Sigmoid colon (tissue), 4 donors: ENCODE results near the gene CD44.

Experiments used
- CTCF ChIP-seq, 4 experiments: fragments of 450-650 bp in 3 of 4; fragments of 200-600 bp in 1 of 4; IDR thresholded peaks; one replicate each; pipeline ENCODE4 v1.5.1; 2016 to 2019; ENCODE audit warnings: antibody characterized with exemption in 4 of 4, mild to moderate bottlenecking in 3 of 4, moderate library complexity in 2 of 4
- EP300 ChIP-seq, 4 donors: sonication (generic); formaldehyde crosslinking; IDR thresholded peaks; one replicate each; pipeline ENCODE4 v1.6.1; 2017; ENCODE audit warnings: antibody characterized with exemption in 4 of 4
- POLR2A ChIP-seq, 2 donors: fragments of 450-650 bp; IDR thresholded peaks; one replicate each; pipeline ENCODE4 v1.6.1; 2016; ENCODE audit warnings: antibody characterized with exemption in 2 of 2, mild to moderate bottlenecking in 2 of 2, moderate library complexity in 2 of 2
- POLR2AphosphoS5 ChIP-seq, 4 donors: sonication (generic); formaldehyde crosslinking; IDR thresholded peaks; one replicate each; pipeline ENCODE4 v1.6.1; 2017; ENCODE audit warnings: antibody characterized with exemption in 4 of 4

DNA sequence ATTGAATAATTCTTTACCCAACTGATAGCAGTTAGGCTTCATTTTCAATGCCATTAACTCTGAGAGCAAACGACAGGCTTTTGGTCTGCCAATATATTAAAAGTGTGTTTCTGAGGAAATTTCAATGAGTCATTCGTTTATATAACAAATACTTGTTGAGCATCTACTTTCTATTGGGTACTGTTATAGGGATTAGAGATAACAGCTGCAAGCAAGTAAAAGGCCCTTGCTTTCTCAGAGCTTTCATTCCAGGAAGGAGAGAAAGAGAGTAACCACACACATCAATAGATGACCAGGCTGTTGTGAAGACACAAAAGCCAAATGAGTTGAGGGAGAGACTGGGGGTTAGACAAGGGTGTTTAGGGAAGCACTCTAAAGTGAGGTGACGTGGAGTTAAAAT is 35.7 kb downstream of the CD44 start:
- no peak for TF ChIP-seq CTCF (IDR thresholded peaks at IDR 0.05)
- TF ChIP-seq EP300 (IDR thresholded peaks at IDR 0.05): no peak
- TF ChIP-seq POLR2A (IDR thresholded peaks at IDR 0.05): no peak
- TF ChIP-seq POLR2AphosphoS5 (IDR thresholded peaks at IDR 0.05): no peak
